NCI-H1105 (cell line): ENCODE data around the gene MRPL57.
"Not testable (repeated sequence)": the region's sequence is repeated elsewhere in the genome, so short reads cannot be mapped to it uniquely, and the experiment has no call there.

Experiments used
- DNase-seq: peaks from one replicate; lab custom pipeline; 2025; lab: John Stamatoyannopoulos, UW

MRPL57 gene

DNA sequence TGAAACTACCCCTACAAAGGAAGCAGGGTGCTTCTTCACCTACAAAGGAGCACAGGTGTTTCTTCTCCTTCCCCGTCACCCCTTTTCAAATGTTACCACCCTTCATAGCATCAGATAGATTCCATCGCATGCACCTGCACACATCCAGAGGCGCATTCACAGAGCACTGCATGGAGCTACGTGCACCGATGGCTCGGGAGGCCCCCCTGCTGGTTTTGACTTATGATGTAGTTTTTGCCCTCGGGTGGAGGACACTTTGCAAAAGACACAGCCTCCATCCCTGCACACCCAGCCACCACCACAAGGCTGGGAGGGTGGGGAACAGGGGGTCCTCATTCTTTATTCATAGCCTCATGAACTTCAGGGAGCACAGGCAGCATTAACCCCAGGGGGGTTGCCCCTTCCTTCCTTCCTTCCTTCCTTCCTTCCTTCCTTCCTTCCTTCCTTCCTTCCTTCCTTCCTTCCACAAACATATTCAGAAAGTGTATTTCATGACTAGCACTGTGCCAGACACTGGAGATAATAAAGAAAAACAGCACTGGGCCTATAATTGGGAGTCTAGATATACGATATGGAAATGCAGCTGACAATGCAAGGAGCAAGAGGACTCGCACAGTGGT, 21.3 kb downstream of the MRPL57 start:
- DNase-seq = not testable (repeated sequence)

DNA sequence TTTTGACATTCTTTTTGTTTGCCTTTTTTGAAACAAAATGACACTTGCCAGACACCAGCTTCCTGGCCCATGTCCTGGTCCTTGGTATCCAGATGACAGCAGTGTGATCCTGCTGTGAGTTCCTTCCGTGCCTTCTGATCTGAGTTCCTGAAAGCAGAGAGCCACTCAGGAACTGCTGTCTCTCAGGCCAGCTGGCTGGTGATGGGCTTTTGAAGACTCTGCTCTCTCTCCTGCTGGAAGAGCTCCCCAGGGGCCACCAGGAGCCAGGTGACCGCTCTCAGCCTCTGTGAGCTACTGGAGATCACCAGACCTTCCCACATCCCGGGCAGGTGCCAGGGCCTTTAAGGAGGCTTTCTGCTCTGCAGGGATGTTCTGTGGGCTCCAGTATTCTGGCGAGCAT, 21.9 kb downstream of the MRPL57 start:
- not testable (repeated sequence) for DNase-seq

DNA sequence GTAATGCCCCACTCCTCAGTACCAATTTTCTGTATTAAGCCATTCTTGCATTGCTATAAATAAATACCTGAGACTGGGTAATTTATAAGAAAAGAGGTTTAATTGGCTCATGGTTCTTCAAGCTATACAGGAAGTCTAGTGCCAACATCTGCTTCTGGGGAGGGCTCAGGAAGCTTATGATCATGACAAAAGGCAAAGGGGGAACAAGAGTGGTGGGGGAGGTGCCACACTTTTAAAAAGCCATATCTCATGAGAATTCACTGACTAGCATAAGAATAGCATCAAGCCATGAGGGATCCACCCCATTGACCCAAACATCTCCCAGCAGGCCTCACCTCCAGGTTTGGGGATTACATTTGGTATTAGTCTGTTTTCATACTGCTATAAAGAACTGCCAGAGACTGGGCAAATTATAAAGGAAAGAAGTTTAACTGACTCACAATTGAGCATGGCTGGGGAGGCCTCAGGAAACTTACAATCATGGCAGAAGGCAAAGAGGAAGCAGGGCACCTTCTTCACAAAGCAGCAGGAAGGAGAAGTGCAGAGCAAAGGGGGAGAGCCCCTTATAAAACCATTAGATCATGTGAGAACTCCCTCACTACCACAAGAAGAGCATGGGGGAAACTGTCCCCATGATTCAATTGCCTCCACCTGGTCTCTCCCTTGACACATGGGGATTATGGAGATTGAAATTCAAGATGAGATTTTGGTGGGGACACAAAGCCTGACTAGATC, 25.2 kb downstream of the MRPL57 start:
- not testable (repeated sequence) for DNase-seq

GRCh38 chr13:21202767-21203531, 26.5 kb downstream of the MRPL57 start:
- DNase-seq = no peak

DNA sequence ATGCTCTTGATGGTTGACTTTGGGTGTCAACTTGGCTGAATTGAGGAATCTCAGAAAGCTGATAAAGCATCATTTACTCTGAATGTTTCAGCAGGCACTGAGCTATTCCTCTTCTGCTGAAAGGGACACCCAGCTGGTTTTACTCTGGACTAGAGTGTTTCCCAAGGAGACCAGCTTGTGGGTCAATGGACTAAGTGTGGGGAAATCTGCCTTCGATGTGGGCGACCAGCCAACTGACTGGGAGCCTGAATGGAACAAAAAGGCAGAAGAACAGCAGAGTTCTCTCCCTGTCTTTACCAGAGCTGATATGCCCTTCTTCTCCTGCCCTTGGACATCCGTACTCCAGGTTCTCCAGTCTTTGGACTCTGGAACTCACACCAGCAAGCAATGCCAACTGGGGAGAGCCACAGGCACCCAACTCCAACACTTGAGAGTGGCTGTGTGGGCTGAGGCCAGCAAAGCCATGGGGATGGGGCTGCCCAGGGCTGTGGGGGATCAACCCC, 32.2 kb downstream of the MRPL57 start:
- no peak for DNase-seq

DNA sequence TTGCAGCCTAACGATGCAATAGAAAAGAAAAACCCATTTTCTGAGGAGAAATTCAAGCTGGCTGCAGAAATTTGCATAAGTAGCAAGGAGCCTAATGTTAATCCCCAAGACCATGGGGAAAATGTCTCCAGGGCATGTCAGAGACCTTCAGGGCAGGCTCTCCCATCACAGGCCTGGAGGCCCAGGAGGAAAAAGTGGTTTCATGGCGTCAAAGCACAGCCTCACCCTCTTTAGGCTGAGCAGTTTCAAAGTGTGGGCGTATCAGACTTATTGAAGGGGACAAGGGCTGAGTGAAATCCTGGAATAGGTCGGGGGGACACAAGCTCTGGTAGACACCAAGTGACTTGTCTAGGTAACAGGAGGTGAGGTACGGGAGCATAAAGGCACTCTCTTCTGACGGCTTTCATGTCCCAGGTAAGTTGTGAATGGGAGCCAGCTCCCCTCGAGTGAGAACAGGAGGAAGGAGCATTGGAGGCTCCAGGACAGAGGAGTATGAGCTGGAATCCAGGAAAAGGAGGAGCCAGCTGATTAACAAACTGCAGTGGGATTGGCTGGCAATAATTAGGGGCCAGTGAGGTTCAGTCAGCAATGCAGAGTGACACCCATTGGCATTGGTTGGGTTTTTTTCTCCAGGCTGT, 35.8 kb downstream of the MRPL57 start:
- DNase-seq = no peak

- not testable (repeated sequence) for DNase-seq
Observed at GRCh38 chr13:21215419-21215818, 39.0 kb downstream of the MRPL57 start.

DNA sequence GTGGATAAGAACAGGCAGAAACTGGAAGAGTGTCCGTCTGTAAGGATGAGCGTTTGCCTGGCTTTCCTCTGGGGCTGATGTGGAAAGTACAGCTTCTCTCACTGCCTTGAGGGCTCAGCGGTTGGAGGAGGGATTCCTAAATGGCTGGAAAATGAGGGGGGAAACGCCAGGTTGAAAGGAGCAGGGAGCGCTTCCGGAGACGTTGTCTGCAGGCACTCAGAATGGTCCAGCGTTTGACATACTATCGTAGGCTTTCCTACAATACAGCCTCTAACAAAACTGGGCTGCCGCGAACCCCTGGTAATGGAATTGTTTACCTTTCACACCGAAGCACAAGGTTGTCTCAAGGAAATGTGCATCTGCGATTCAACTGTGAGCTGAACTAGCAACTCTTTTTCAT, 39.9 kb downstream of the MRPL57 start:
- DNase-seq = no peak

DNA sequence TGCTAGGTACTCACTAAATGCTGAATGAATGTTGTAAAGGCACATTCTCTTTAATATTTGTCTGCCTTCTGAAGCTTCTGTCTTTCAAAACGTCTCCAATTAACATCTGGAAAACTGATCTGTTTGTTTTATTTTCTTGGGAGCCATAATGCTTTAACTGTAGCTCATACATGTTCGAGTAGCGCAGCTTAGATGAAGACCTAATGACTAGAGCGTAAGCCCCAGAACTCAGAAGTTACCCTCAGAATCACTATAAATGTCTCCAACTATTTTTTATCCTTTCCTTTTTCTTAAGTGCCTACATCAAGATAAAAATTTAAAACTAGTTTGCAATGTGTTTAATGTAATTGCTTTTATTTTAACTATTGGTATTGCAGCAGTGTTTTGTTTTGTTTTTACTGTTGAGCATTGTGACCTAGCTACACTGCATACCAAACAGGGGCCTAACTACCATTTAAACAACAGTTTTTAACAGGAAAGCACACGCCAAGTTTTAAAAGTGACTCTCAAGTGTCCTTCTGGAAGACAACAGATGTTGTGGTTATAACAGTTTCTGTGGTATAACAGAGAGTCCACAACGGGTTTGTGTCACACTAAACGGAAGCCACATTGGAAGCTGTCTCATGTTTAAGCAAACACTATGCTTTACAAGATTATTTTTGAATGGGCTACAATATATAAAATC, 42.0 kb downstream of the MRPL57 start:
- no peak for DNase-seq

GRCh38 chr13:21219036-21219381, 42.6 kb downstream of the MRPL57 start:
- no peak for DNase-seq

DNA sequence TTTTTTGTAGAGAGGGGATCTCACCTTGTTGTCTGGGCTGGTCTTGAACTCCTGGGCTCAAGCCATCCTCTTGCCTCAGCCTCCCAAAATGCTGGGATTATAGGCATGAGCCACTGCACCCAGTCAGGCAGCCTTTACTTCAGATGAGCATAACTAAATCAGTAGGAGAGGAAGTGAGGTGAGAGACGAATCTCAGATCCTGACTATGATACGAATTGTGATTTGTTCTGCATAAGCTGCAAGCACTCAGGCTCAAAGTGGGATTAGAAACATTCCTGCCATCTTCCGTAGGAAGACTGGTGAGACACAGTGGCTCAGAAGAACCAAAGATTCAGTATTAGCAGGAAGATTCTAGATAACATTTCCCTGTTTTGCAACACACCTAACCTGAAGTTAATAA, 43.3 kb downstream of the MRPL57 start:
- DNase-seq = not testable (repeated sequence)

- DNase-seq = no peak
Observed at GRCh38 chr13:21221268-21221667, 44.8 kb downstream of the MRPL57 start.

GRCh38 chr13:21225082-21225481, 48.6 kb downstream of the MRPL57 start:
- DNase-seq = no peak

DNA sequence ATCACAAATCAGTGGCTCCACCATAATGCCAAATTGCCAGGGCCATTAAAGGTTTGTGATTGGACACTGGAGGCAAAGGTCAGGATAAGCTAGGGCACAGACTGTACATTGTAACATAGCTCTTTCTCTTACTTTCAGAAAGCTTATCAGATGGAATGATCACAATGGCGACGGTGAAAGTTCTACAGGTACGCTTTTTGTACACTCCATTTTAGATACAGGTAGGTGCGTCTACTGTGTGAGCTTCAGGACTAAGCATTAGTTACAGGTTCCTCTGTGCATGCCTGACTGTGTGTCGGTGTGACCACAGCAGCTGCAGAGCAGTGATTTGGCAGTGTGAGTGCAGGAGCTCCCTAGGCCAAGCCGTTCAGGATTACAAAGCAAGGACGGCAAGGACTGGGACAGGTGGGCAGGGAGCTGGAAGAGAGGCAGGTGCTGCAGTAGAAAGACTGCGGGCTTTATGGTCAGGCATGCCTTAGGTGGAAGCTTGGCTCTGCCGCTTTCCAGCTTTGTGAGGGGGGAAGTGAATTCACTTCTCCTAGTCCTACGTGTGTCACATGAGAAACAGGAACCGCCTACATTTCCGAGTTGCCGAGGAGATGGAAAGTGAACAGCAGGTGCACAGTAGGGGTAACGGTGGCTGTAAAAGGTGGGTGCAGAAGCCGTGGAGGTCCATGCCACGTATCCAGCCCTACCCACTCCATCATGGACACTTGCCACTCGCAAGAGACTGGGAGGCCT, 49.6 kb downstream of the MRPL57 start:
- no peak for DNase-seq

- no peak for DNase-seq
Observed at GRCh38 chr13:21227917-21228316, 51.5 kb downstream of the MRPL57 start.
